B cell (primary cell): Measurements from ENCODE around the gene MRM1. TPM values are rescaled to one million over a fixed set of nuclear protein-coding genes. Genes with fewer than 3 reads are reported as not detected.

ENCODE experiments used
- ATAC-seq: fragments of 200-7000 bp; cut with Tn5 transposase; one replicate; pipeline ENCODE4 v1.10.0; 2021; ENCODE audit warnings: low read depth, mild to moderate bottlenecking, moderate number of reproducible peaks, moderate library complexity
- CTCF ChIA-PET: fragments of 350-600 bp; sonication (Branson Sonifier 250); formaldehyde crosslinking; loops from one replicate; lab custom pipeline; 2021; ENCODE audit warnings: antibody characterized with exemption, inconsistent platforms; lab: Charles Lee
- POLR2A ChIA-PET: fragments of 350-600 bp; sonication (Branson Sonifier 250); formaldehyde crosslinking; loops from one replicate; lab custom pipeline; 2021; ENCODE audit warnings: antibody characterized with exemption; lab: Charles Lee
- DNase-seq: peaks from one replicate; pipeline ENCODE4 v3.0.0; 2013
- H2AFZ ChIP-seq: 2 replicates; pipeline ENCODE4 v1.6.1; 2012; ENCODE audit warnings: mild to moderate bottlenecking, low read depth, low read length; ENCODE audit not compliant: insufficient read depth, poor library complexity, severe bottlenecking
- H3K27ac ChIP-seq, 2 donors: 1 replicate in 1 of 2; 2 replicates in 1 of 2; pipeline ENCODE4 v1.5.1; 2012 to 2013; ENCODE audit warnings: low read length in 2 of 2, mild to moderate bottlenecking in 2 of 2, moderate library complexity in 1 of 2
- H3K27me3 ChIP-seq, 4 experiments: fragments of 200-600 bp in 1 of 4; sonication (generic) in 1 of 4; replicated peaks in 1 of 4; 1 replicate in 2 of 4; 2 replicates in 2 of 4; pipeline versions ENCODE4 v1.6.1 to v1.7.0; 2013 to 2016; ENCODE audit warnings: low read length in 3 of 4, mild to moderate bottlenecking in 2 of 4, mixed read lengths in 1 of 4, moderate library complexity in 1 of 4; ENCODE audit not compliant: insufficient read depth in 4 of 4, control insufficient read depth in 3 of 4; ENCODE audit errors: control extremely low read depth in 1 of 4
- H3K36me3 ChIP-seq, 2 experiments: replicated peaks in 1 of 2; 1 replicate in 1 of 2; 2 replicates in 1 of 2; pipeline versions ENCODE4 v1.6.1 to v1.7.1; 2013; ENCODE audit warnings: low read length in 1 of 2; ENCODE audit not compliant: insufficient read depth in 2 of 2, control insufficient read depth in 1 of 2; ENCODE audit errors: control extremely low read depth in 1 of 2, extremely low read depth in 1 of 2
- H3K4me1 ChIP-seq, 2 donors: fragments of 200-600 bp in 1 of 2; sonication (generic) in 1 of 2; 1 replicate in 1 of 2; 2 replicates in 1 of 2; pipeline versions ENCODE4 v1.5.1 to v1.6.1; 2013 to 2017; ENCODE audit warnings: low read length in 2 of 2; ENCODE audit not compliant: control insufficient read depth in 2 of 2, insufficient read depth in 2 of 2
- H3K4me2 ChIP-seq: replicated peaks from 2 replicates; pipeline ENCODE3; 2012; ENCODE audit warnings: mild to moderate bottlenecking, low read depth, low read length; ENCODE audit not compliant: poor library complexity, severe bottlenecking
- H3K4me3 ChIP-seq, 5 experiments: fragments of 200-600 bp in 1 of 5; sonication (generic) in 1 of 5; 1 replicate in 3 of 5; 2 replicates in 2 of 5; pipeline versions ENCODE4 v1.5.1 to v1.7.0; 2011 to 2016; ENCODE audit warnings: low read length in 4 of 5, mild to moderate bottlenecking in 4 of 5, low read depth in 2 of 5, control low read depth in 1 of 5, moderate library complexity in 1 of 5; ENCODE audit not compliant: insufficient read depth in 1 of 5; ENCODE audit errors: control extremely low read depth in 1 of 5, extremely low read depth in 1 of 5
- H3K79me2 ChIP-seq: fragments of 200-600 bp; sonication (generic); one replicate; pipeline ENCODE4 v1.6.0; 2016; ENCODE audit warnings: low read length; ENCODE audit not compliant: control insufficient read depth, insufficient read depth
- H3K9ac ChIP-seq: fragments of 200-600 bp; sonication (generic); 2 replicates; pipeline ENCODE4 v1.6.1; 2017; ENCODE audit warnings: mild to moderate bottlenecking, low read length, moderate library complexity
- H3K9me3 ChIP-seq, 3 donors: one replicate each; pipeline versions ENCODE4 v1.6.1 to v1.7.1; 2013; ENCODE audit warnings: low read length in 2 of 3; ENCODE audit not compliant: control insufficient read depth in 2 of 3, insufficient read depth in 1 of 3; ENCODE audit errors: control extremely low read depth in 1 of 3
- H4K20me1 ChIP-seq: 2 replicates; pipeline ENCODE4 v1.6.0; 2012; ENCODE audit warnings: mild to moderate bottlenecking, low read length; ENCODE audit not compliant: insufficient read depth, control insufficient read depth, poor library complexity, severe bottlenecking
- H3K27ac Mint-ChIP-seq: one replicate; pipeline ENCODE4 v1.8.0; 2021; ENCODE audit warnings: mixed read lengths
- H3K27me3 Mint-ChIP-seq: one replicate; pipeline ENCODE4 v1.8.0; 2021; ENCODE audit warnings: mixed read lengths
- H3K4me1 Mint-ChIP-seq: one replicate; pipeline ENCODE4 v1.8.0; 2021; ENCODE audit warnings: mixed read lengths
- H3K4me3 Mint-ChIP-seq: one replicate; pipeline ENCODE4 v1.8.0; 2021; ENCODE audit warnings: mixed read lengths
- H3K9me3 Mint-ChIP-seq: one replicate; pipeline ENCODE4 v1.8.0; 2022; ENCODE audit warnings: mixed read lengths; ENCODE audit not compliant: insufficient read depth
- CTCF ChIP-seq: fragments of 200-600 bp; IDR thresholded peaks from one replicate; pipeline ENCODE4 v1.8.0; 2022; ENCODE audit warnings: antibody characterized with exemption, mild to moderate bottlenecking
- EZH2 ChIP-seq: IDR thresholded peaks from 2 replicates; pipeline ENCODE4 v1.6.1; 2012; ENCODE audit warnings: borderline replicate concordance, low read depth, mild to moderate bottlenecking, moderate library complexity, low read length; ENCODE audit not compliant: insufficient read depth, poor library complexity, severe bottlenecking
- WGBS: methylation state at CpG from one replicate; pipeline ENCODE4 v1.1.5; 2013; ENCODE audit warnings: missing lambda C conversion rate; ENCODE audit not compliant: insufficient coverage; 5-methylcytosine and 5-hydroxymethylcytosine counted together
- intact Hi-C: fragments of 100-400 bp; cut with micrococcal nuclease; formaldehyde crosslinking; loops from one replicate; pipeline ENCODE4 v1.10.0; 2022
- polyA plus RNA-seq: library from polyadenylated mRNA; depleted of rRNA; stranded (reverse); fragments of >200 nt; gene quantifications from 2 replicates; pipeline ENCODE4 v1.2.3, GENCODE V29; 2012
- total RNA-seq, 2 donors: library from RNA; stranded (reverse); fragments of 120-200 nt in 1 of 2; gene quantifications; 1 replicate in 1 of 2; 2 replicates in 1 of 2; pipeline versions ENCODE4 v1.2.3 to v1.2.4, GENCODE V29; 2013 to 2022

MRM1 gene
- total and polyA plus RNA-seq, 2 donors (not counting 1 experiment from before 2014, with no cell fraction given), result 9.1 to 14.4 TPM

GRCh38 chr17:36602030-36602748 is 806 bp downstream of the MRM1 start:
- no peak for TF ChIP-seq EZH2
- no peak for TF ChIP-seq CTCF
- H3K4me3 Mint-ChIP-seq, result peak overlapping the region; percentile 92
- Histone ChIP-seq H3K9me3 (no peaks in the 10 kb centered on the region), H4K20me1 (peaks cover 17% of the 10 kb centered on the region), H3K4me1 (peaks cover 11 to 25% of the 10 kb centered on the region in 2 donors), H3K27ac (peak overlapping the region in 1 of 2 donors; percentile 56), H3K4me3 (peak overlapping the region; percentile 55 to 100 (median 90)), H3K4me2 (peak overlapping the region; percentile 95), H3K36me3 (no peaks in the 10 kb centered on the region), H3K27me3 (no peaks in the 10 kb centered on the region), H2AFZ (peak overlapping the region; percentile 92), H3K9ac (peak overlapping the region; percentile 95), H3K79me2 (peaks cover 36% of the 10 kb centered on the region)
- H3K9me3 Mint-ChIP-seq, result no peaks in the 10 kb centered on the region
- H3K27me3 Mint-ChIP-seq, result no peaks in the 10 kb centered on the region
- ATAC-seq, result no peak
- ChIA-PET CTCF (interaction anchor here (0.6 to 4.5 kb wide), 31 partner anchors 9 to 1689 kb away, joined by 3 to 66 read pairs (median 4); partner anchors contain the start of genes DHRS11, GGNBP2, MYO19 and PIGW), POLR2A (interaction anchor here (1.0 to 1.9 kb wide), 4 partner anchors 10 to 771 kb away, joined by 3 to 10 read pairs (median 8); partner anchors contain the start of genes DHRS11, GGNBP2, MYO19 and PIGW)
- H3K27ac Mint-ChIP-seq, result peak overlapping the region; percentile 93
- H3K4me1 Mint-ChIP-seq, result peaks cover 40% of the 10 kb centered on the region
- DNase-seq, result no peak
- intact Hi-C loops, result no loop called here
- WGBS, result under 1% methylated on average over 37 of the region's 38 CpGs

GRCh38 chr17:36602924-36603384 is 1.6 kb downstream of the MRM1 start:
- Histone ChIP-seq H3K36me3 (no peaks in the 10 kb centered on the region), H3K4me3 (peak overlapping the region; percentile 55 to 100 (median 90)), H3K79me2 (peaks cover 36% of the 10 kb centered on the region), H3K9me3 (no peaks in the 10 kb centered on the region), H3K27me3 (no peaks in the 10 kb centered on the region), H2AFZ (peak overlapping the region; percentile 92), H3K4me1 (peaks cover 11 to 25% of the 10 kb centered on the region in 2 donors), H3K4me2 (peak overlapping the region; percentile 95), H4K20me1 (peaks cover 17% of the 10 kb centered on the region), H3K9ac (peak overlapping the region; percentile 95), H3K27ac (no peak overlapping the region)
- H3K4me1 Mint-ChIP-seq, result peaks cover 40% of the 10 kb centered on the region
- DNase-seq (peak; percentile 83), ATAC-seq (peak; percentile 44)
- intact Hi-C loops, result loop anchor here (1.0 kb wide), 1 partner anchor 444 kb away; no protein-coding TSS in a partner anchor
- H3K27ac Mint-ChIP-seq, result peak overlapping the region; percentile 69
- 0% methylated on average over 3 of the region's 5 CpGs for WGBS
- POLR2A ChIA-PET, result interaction anchor here (0.8 to 1.0 kb wide), 2 partner anchors 58 to 770 kb away, joined by 3 to 4 read pairs; partner anchors contain the start of gene GGNBP2
- TF ChIP-seq CTCF, result peak; percentile 93
- TF ChIP-seq EZH2, result no peak
- peak overlapping the region; percentile 92 for H3K4me3 Mint-ChIP-seq
- CTCF ChIA-PET, result interaction anchor here (0.6 to 4.5 kb wide), 24 partner anchors 9 to 1688 kb away, joined by 3 to 66 read pairs (median 4); no protein-coding TSS in a partner anchor
- no peaks in the 10 kb centered on the region for H3K9me3 Mint-ChIP-seq
- H3K27me3 Mint-ChIP-seq, result no peaks in the 10 kb centered on the region
